GM23248 (cell line): ENCODE results near the gene NAALADL1.

Experiments
- EZH2 ChIP-seq: fragments of 200-600 bp; sonication (generic); IDR thresholded peaks from 2 replicates; pipeline ENCODE4 v1.6.1; 2018; ENCODE audit warnings: antibody characterized with exemption, mild to moderate bottlenecking; ENCODE audit not compliant: insufficient read depth, poor library complexity, severe bottlenecking
- EZH2phosphoT487 ChIP-seq: fragments of 200-600 bp; sonication (generic); IDR thresholded peaks from 2 replicates; pipeline ENCODE4 v1.6.1; 2018; ENCODE audit warnings: antibody characterized with exemption, moderate library complexity, mild to moderate bottlenecking, low read depth; ENCODE audit not compliant: insufficient read depth

DNA sequence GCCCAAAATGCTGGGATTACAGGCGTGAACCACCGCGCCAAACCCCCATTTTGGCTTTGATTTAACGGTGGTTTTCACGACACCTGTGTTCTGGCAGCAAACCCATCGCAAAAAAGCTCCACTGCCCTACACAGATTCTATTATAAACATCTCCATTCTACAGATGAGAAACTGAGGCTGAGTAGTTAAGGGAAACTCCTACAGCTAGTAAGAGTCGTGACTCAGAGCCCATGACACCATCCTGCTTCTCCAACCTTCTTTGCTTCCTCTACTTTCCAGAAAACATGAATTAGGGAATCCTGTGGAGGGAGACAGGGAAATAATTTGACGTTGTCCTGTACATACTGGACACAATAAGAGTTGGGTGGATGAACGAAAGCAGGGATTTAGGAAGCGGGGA is 31.5 kb downstream of the NAALADL1 start:
- TF ChIP-seq EZH2 = no peak
- TF ChIP-seq EZH2phosphoT487 = no peak
